Right lung (tissue), 5 donors: ENCODE data around the gene NTRK1. TPM values are rescaled to one million over a fixed set of nuclear protein-coding genes. Genes with fewer than 3 reads are reported as not detected.

Source experiments
- polyA plus RNA-seq, 5 donors: library from polyadenylated mRNA; unstranded; fragments of 120-200 nt; gene quantifications; one replicate each; pipeline versions ENCODE4 v1.2.1 to v1.2.3, GENCODE V29; 2013; ENCODE audit warnings: inconsistent platforms in 1 of 5, low replicate concordance in 1 of 5; ENCODE audit not compliant: insufficient read length in 5 of 5, insufficient read depth in 1 of 5

NTRK1 gene
- polyA plus RNA-seq, 5 donors, result 0.10 to 0.21 (median 0.18) TPM

Other genes with a start within 250 kb of the NTRK1 start
- under 1 TPM in 3 of 5 donors, not detected in 2; 0.33 to 0.39 (median 0.33) TPM for gene HAPLN2, start 241.4 kb upstream of the NTRK1 start, polyA plus RNA-seq
- gene BCAN, start 218.7 kb upstream of the NTRK1 start, polyA plus RNA-seq, result 1 to 10 TPM in 1 of 5 donors, under 1 TPM in 4; 0.40 to 1.0 (median 0.46) TPM
- 10 to 100 TPM; 49.2 to 97.6 (median 56.4) TPM for gene NES, start 183.5 kb upstream of the NTRK1 start, polyA plus RNA-seq
- 100 to 1,000 TPM in 4 of 5 donors, 10 to 100 TPM in 1; 74.4 to 168 (median 119) TPM for gene CRABP2, start 155.3 kb upstream of the NTRK1 start, polyA plus RNA-seq
- gene METTL25B, start 132.4 kb upstream of the NTRK1 start, polyA plus RNA-seq, result 10 to 100 TPM; 30.4 to 42.0 (median 36.8) TPM
- gene ISG20L2, start 132.1 kb upstream of the NTRK1 start, polyA plus RNA-seq, result 10 to 100 TPM; 37.2 to 41.4 (median 39.3) TPM
- 10 to 100 TPM; 55.1 to 62.1 (median 56.8) TPM for gene MRPL24, start 119.8 kb upstream of the NTRK1 start, polyA plus RNA-seq
- gene HDGF, start 109.2 kb upstream of the NTRK1 start, polyA plus RNA-seq, result 100 to 1,000 TPM; 224 to 268 (median 246) TPM
- 100 to 1,000 TPM in 3 of 5 donors, 10 to 100 TPM in 2; 95.0 to 105 (median 100) TPM for gene PRCC, start 93.3 kb upstream of the NTRK1 start, polyA plus RNA-seq
- gene SH2D2A, start 44.0 kb upstream of the NTRK1 start, polyA plus RNA-seq, result under 1 TPM; 0.46 to 0.88 (median 0.55) TPM
- gene INSRR, start 1.7 kb upstream of the NTRK1 start, polyA plus RNA-seq, result under 1 TPM in 3 of 5 donors, not detected in 2; 0.03 to 0.12 (median 0.05) TPM
- 10 to 100 TPM; 21.9 to 34.1 (median 27.9) TPM for gene PEAR1, start 32.9 kb downstream of the NTRK1 start, polyA plus RNA-seq
- 1 to 10 TPM in 4 of 5 donors, under 1 TPM in 1; 0.81 to 5.6 (median 3.6) TPM for gene LRRC71, start 59.8 kb downstream of the NTRK1 start, polyA plus RNA-seq
- gene ARHGEF11, start 184.9 kb downstream of the NTRK1 start, polyA plus RNA-seq, result 10 to 100 TPM; 29.6 to 40.2 (median 37.0) TPM
- gene ETV3L, start 238.9 kb downstream of the NTRK1 start, polyA plus RNA-seq, result under 1 TPM in 1 of 5 donors, not detected in 4; 0.08 TPM